ENCODE measurements around the gene KRT24.

The KRT24 gene

DNA sequence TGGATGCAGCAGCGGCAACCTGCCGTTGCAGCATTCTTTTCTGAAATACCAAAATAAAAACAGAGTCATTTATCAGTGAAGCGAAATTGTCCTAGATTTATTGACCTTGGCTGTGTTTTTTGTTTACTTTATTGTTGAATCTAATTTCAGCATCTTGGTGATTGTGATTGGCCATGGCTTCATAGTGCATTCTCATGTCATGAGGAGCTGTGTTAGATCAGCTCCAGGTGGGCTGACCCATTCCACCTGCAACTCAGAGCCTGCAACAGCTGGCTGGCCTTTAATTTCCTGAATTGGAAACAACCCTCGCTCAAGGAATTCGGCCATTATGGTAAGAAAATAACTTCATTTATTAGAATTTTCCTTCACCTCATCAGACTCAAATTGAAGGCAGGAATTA, 16.4 kb downstream of the KRT24 start:
- DNase-seq, result no peak

DNA sequence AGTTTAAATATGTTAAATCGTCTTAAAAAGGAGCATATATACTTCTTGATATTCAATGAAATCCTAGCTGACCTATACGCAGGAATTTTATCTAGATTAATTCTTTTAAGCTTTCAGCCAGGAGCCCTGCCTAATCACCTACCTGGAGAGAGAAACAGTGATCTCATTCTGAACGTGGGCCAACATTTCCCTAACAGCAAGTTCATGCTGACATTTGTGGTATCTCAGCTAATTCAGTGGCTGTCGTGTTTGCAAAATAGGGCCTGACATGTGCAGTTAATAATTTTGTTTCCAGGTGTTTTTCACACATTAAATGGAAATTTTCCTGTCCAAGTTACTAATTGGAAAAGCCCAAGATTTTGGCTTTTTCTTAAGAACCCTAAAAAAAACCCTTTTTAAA, 17.4 kb downstream of the KRT24 start:
- DNase-seq, result no peak

DNA sequence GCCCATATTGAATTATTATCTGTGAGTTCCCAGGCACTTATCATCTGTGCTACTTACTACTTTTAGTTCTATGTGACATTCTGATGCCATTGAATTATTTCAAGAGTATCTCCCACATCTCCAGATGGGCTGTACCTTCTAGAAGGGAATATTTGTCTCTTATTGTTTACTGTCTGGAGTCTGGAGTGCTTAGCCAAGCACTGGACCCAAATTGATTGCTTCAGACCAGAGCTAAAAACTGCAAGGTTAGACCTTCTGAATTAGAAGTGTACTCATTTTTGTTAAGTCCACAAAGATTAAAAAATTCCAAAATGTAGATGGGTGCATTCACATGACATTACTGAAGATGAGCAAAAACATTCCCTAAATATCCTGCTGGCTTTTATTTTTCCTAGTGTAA, 22.6 kb downstream of the KRT24 start:
- DNase-seq, result no peak

DNA sequence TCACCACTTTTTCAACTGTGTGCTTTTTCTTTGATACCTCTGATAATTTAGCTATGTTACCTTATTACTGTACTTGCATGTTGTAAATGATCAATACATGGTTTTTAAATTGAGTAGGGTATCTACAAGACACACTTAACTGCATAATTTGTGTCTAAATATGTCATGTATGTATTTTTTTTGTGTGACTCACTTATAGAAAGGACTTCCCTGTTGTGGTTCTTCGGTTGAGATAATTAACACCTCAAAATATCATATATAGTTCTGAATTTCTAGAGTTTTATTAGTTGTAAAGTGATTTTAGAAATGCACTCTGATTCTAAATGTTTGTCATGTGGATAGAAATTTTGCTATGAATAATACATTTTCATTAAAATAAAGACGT, 24.0 kb downstream of the KRT24 start:
- no peak for DNase-seq

DNA sequence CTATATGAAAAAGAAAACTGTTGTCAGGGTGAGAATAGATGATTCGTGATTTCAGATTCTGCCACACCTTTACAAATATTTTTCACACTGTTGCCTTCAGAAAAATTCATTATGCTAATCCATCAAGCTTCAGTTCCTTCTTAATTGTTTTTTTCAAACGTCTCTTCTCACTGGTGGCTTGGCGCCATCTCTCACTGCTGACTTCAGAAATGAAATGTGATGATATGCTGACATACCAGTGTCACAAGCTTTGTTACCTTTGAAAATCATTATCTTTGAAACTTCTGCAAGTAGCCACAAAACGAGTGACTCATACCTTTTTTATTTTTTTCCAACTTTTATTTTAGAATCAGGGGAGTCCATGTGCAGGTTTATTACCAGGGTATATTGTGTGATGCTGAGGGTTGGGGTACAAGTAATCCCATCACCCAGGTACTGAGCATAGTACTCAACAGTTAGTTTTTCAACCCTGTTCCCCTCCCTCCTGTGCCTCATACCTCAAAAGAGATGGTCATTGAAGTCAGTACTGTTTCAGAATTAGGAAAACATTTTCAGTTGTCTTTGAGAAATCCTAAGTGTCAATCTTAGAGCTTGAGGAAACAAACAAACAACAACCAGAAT, 24.5 kb downstream of the KRT24 start:
- DNase-seq, result no peak

DNA sequence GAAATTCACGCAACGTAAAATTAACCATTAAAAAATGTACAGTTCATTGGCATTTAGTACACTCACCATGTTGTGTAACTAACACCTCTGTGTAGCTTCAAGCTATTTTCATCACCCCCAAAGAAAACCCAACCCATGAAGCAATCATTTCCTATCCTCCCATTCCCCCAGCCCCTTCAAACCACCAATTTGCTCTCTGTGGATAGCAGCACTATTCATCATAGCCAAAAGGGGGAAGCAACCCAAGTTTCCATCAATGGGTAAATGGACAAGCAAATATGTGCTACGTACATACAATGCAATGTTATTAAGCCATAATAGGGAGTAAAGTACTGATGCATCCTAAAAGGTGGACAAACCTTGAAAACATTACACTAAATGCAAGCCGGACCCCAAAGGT, 27.6 kb downstream of the KRT24 start:
- DNase-seq, result no peak

DNA sequence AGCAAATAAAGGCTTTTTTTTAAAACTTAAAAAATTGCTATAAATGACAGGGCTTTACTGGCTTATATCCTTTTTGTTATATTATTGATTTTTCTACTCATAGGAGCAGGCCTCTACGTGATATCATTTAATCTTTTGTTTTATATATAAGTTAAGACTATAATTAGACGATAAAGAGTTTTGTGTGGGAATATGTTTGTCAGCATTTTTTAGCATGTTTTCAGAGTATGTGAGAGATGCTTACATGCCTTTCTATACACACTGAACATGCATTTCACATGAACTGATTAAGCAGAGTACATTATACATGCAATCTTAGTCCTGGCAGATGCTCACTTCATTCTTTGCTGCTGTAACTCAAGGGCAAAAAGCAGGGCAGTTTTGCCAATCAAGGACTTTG, 30.9 kb downstream of the KRT24 start:
- no peak for DNase-seq

DNA sequence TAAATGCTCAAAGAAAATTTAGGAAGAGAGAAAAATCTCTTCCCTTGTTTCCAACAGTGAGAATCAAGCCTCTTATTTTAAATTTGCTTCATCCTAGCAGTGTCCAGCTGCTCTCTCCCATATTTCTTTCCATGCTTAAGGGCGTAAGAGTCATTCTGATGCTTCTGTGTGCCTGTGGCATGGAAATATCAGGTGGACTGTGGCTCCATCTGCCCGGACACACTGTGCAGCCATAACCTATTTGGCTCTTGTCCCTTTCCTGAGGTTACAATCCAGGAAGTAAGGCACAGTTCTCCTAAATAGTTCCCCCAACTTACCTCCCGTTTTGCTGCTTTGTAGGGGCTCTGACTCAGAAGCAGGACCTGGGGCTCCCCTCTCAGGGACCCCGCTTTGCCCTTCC, 32.3 kb downstream of the KRT24 start:
- no peak for DNase-seq

DNA sequence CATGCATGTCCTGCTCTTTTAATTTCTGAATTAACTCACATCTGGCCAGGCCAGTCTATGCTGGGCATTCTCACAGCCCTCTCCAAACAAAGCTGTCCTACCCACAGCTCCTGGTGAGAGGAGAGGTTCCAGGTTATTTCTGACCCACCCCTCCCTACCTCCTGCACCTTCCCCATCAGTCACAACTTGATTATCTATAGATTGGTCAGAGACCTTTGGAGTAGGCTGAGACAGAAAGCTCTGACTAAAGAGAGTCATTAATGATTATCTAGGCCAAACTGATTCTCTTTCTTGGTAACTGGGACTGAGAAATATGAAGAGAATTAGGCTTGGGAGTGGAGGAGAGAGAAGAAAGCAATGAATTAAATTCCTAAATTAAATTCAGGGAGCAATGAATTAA, 37.2 kb downstream of the KRT24 start:
- no peak for DNase-seq

DNA sequence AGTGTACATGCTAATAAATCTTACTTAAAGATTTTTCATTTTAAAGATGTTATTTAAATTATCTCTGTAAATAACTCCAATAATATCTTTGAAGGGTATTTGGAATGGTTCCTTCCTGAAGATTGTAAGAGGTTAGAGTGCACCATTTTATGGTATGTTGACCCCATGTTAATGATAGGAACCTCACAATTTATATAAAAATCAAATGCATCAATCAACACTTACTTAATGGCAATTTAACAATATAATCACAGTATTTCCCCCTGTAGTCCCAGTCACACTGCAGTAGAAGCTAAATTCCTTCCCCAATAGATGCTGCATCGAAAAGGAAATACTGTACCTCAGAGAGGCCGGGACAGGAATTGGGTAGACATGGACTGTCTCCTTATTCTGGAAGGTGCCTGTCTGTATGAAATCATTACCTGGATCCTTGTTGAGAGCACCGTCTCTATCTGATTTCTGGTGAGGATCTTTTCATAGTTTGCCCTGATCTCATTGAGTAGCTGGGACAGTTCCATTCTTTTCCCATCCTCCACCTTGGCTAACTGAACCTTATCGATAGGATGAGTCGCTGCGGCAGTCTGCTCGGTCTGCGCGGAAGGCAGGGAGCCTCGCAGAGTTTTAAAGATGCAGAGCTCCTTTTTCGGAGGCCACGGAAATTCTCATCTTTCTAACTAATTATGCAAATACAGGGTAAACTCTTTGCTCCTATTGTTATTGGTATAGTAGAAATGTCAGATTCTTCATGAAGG, 38.8 kb downstream of the KRT24 start, which contains the start of gene KRT222:
Gene KRT222, minus strand, starts transcription at position 596 of the 752 bp plus-strand sequence. Its CDS starts 78 bp downstream, at position 518.
- DNase-seq, result no peak

DNA sequence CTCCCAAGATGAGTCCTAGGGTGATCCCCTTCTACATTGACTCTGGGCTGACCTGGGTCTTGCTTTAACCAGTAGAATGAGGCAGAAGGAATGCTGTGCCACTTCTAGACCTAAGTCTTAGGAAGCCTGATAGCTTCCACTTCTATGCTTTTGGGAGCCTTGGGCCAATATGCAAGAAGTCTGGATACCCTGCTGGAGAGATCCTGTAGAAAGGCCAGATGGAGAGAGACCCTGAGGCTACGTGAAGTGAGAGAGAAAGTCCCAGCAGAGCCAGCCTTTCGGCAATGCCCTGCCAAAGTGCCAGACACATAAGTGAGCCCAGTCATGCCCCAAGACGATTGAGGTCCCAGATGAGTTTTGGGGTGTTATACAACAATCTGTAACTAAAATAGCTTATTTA, 40.3 kb downstream of the KRT24 start:
- no peak for DNase-seq

DNA sequence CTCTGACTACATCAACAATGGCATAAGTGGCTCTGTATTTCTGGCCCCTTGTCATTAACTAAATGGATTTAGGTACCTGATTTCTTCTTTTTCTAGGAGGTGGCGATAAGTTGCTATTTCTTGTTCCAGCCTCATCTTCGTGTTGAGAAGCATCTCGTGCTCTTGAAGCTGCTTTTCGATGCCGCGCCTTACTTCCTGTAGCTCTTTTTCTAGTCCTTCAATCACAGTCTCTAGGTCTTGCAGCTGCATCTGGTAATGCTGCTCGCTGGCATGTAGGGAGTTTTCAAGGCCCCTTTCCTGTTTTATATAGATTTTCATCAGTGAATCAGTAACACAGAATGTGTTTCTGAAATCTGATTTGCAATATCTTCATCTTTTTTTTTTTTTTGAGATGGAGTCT, 43.6 kb downstream of the KRT24 start:
- DNase-seq, result no peak

DNA sequence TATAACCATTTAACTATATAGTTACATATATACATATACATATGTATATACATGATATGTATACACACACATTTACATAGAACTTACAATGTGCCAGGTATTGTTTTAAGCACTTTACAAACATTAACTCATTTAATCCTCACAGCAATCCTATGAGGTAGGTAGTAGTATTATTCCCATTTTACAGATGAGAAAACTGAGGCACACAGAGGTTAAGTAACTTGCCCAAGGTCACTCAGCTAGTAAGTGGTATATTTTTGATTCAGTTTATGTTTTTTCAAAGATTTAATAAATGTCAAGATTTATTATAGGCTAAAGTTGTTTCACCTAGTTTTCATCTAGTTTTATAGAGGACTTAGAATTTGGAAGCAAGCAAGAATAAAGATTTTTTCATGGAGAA, 45.2 kb downstream of the KRT24 start:
- DNase-seq, result no peak

DNA sequence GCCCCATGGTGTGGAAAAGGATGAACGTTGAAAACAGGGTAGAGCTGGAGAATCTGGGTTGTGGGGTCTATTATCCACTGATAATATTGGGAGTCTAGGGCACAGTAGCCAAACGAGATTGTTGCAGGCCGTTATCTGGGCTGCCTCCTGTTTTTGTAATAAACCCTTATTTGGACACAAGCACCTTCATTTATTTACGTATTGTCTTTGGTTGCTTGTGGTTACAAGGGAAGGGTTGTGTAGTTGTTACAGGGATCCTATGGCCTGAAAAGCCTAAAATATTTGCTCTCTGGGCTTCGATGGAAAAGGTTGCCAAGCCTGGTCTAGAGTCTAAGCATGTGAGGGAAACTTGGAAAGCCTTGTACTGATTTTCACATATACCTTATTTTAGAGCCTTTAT, 51.6 kb downstream of the KRT24 start:
- DNase-seq, result no peak

DNA sequence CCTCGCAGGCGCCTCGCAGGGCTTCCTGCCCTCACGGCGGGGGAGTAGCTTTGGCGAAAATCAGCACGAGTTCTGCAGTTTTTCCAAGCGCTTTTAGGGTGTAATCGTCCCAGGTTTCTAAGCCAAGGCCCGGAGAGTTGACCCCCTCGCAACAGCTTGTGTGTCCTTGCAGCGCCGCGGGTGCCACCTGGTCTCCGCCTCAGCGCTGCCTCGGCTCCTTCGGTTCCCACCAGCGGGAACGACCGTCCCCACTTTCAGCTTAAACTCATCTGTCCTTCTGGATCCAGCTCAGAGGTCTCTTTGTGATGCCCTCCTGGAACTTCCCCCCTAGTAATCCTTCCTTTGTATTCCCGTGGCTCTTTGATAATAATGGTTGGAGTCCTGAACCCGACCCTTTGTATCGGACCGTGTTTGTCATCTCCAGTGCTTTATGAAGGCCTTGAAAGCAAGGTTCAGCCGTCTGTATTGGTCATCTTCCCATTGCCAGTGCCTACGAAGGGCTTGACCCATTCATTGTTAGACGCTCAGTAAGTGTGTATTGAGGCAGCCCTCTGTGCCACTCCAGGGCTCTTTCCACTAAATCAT, 55.1 kb downstream of the KRT24 start:
- no peak for DNase-seq
